ENCODE results near the gene NTRK3. TPM values are rescaled to one million over a fixed set of nuclear protein-coding genes. Genes with fewer than 3 reads are reported as not detected.
A peak's percentile ranks its signal among the peaks of the same experiment; 100 is the strongest.

NTRK3 gene
- total and polyA plus RNA-seq, 3 donors from 2014 or later = 10.7 to 40.6 (median 24.6) TPM

GRCh38 chr15:88003541-88004327, 252.8 kb downstream of the NTRK3 start:
- Histone ChIP-seq H3K4me3 (no peak overlapping the region), H3K4me1 (no peaks in the 10 kb centered on the region), H3K9me3 (no peaks in the 10 kb centered on the region), H3K27me3 (no peaks in the 10 kb centered on the region), H3K36me3 (ENCODE audit: low read depth, missing control alignments) (no peaks in the 10 kb centered on the region), H3K27ac (no peak overlapping the region)
- DNase-seq = no peak
- WGBS, 2 donors = 86 to 92% methylated on average over 2 of the region's 2 CpGs
- intact Hi-C loops (cut with DNase I; ENCODE audit: low total_unique reads) = no loop called here
- no peak for TF ChIP-seq CTCF (IDR thresholded peaks at IDR 0.05)
- TF ChIP-seq POLR2A (IDR thresholded peaks at IDR 0.05) = no peak

GRCh38 chr15:88002706-88003105, 253.8 kb downstream of the NTRK3 start:
- no peak overlapping the region for H3K4me3 ChIP-seq
- no peak for TF ChIP-seq POLR2A (IDR thresholded peaks at IDR 0.05)
- no peak for TF ChIP-seq CTCF (IDR thresholded peaks at IDR 0.05)
- H3K9me3 ChIP-seq = no peaks in the 10 kb centered on the region
- H3K27me3 ChIP-seq = no peaks in the 10 kb centered on the region
- DNase-seq = no peak
- intact Hi-C loops (cut with DNase I; ENCODE audit: low total_unique reads) = no loop called here
- no peaks in the 10 kb centered on the region for H3K4me1 ChIP-seq
- H3K27ac ChIP-seq = no peak overlapping the region
- no peaks in the 10 kb centered on the region for H3K36me3 ChIP-seq (ENCODE audit: low read depth, missing control alignments)
- 77 to 88% methylated on average over 4 of the region's 4 CpGs for WGBS, 2 donors

GRCh38 chr15:87998630-87999029, 257.9 kb downstream of the NTRK3 start:
- no peak for DNase-seq
- Histone ChIP-seq H3K36me3 (ENCODE audit: low read depth, missing control alignments) (no peaks in the 10 kb centered on the region), H3K9me3 (no peaks in the 10 kb centered on the region), H3K27me3 (no peaks in the 10 kb centered on the region), H3K4me3 (no peak overlapping the region), H3K4me1 (no peaks in the 10 kb centered on the region), H3K27ac (no peak overlapping the region)
- TF ChIP-seq CTCF (IDR thresholded peaks at IDR 0.05) (no peak), POLR2A (IDR thresholded peaks at IDR 0.05) (no peak)
- intact Hi-C loops (cut with DNase I; ENCODE audit: low total_unique reads) = no loop called here

GRCh38 chr15:87986776-87987175, 269.8 kb downstream of the NTRK3 start:
- no peaks in the 10 kb centered on the region for H3K9me3 ChIP-seq
- peaks cover 5% of the 10 kb centered on the region for H3K4me1 ChIP-seq
- no peak overlapping the region for H3K4me3 ChIP-seq
- intact Hi-C loops (cut with DNase I; ENCODE audit: low total_unique reads) = no loop called here
- no peak overlapping the region for H3K27ac ChIP-seq
- DNase-seq = peak; percentile 28
- no peaks in the 10 kb centered on the region for H3K36me3 ChIP-seq (ENCODE audit: low read depth, missing control alignments)
- TF ChIP-seq POLR2A (IDR thresholded peaks at IDR 0.05) = no peak
- TF ChIP-seq CTCF (IDR thresholded peaks at IDR 0.05) = no peak
- 94 to 97% methylated on average over 2 of the region's 2 CpGs for WGBS, 2 donors
- no peaks in the 10 kb centered on the region for H3K27me3 ChIP-seq

GRCh38 chr15:87985451-87985850, 271.1 kb downstream of the NTRK3 start:
- Histone ChIP-seq H3K27ac (no peak overlapping the region), H3K4me1 (peaks cover 5% of the 10 kb centered on the region), H3K9me3 (no peaks in the 10 kb centered on the region), H3K27me3 (no peaks in the 10 kb centered on the region), H3K4me3 (no peak overlapping the region), H3K36me3 (ENCODE audit: low read depth, missing control alignments) (no peaks in the 10 kb centered on the region)
- WGBS, 2 donors = 57 to 75% methylated on average over 6 to 7 of the region's 7 CpGs
- intact Hi-C loops (cut with DNase I; ENCODE audit: low total_unique reads) = no loop called here
- TF ChIP-seq CTCF (IDR thresholded peaks at IDR 0.05) (no peak), POLR2A (IDR thresholded peaks at IDR 0.05) (no peak)
- DNase-seq = no peak

All from testis (tissue), 3 donors.